ENCODE results near the gene DNAH8. TPM values are rescaled to one million over a fixed set of nuclear protein-coding genes. Genes with fewer than 3 reads are reported as not detected.
"Not testable (repeated sequence)": the region's sequence is repeated elsewhere in the genome, so short reads cannot be mapped to it uniquely, and the experiment has no call there.

Gene DNAH8
- total RNA-seq, 4 donors from 2014 or later = not detected

DNA sequence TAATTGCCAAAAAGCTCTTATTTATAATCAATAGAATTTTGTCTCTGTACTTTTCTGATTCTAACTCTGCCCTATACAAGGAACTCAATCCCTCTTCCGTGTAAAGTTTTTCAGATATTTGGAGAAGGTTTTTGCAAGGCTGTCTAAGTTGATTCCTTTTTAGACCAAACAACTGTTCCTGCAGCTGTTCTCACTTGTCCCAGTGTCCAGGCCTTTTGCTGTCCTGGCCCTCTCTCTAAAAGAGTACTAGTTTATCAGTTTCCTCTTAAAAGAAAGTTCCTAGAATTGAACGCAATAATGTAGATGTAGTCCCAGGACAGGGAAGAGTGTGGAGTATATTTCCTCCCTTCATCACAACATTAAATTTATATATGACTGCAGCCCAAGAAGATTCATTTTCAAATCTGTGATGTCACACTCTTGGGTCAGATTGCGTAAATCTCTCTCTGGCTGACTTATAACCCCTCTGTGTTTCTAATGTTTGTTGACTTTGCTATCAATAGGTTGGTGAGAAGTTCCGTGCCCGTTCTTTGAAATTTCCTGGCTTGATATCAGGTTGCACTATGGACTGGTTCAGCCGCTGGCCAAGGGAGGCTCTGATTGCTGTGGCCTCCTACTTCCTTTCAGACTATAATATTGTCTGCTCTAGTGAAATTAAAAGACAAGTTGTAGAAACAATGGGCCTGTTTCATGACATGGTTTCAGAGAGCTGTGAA lies 194.1 kb downstream of the DNAH8 start:
- no peak for ATAC-seq (ENCODE audit: low FRiP score)
- TF ChIP-seq, protein P1, sequence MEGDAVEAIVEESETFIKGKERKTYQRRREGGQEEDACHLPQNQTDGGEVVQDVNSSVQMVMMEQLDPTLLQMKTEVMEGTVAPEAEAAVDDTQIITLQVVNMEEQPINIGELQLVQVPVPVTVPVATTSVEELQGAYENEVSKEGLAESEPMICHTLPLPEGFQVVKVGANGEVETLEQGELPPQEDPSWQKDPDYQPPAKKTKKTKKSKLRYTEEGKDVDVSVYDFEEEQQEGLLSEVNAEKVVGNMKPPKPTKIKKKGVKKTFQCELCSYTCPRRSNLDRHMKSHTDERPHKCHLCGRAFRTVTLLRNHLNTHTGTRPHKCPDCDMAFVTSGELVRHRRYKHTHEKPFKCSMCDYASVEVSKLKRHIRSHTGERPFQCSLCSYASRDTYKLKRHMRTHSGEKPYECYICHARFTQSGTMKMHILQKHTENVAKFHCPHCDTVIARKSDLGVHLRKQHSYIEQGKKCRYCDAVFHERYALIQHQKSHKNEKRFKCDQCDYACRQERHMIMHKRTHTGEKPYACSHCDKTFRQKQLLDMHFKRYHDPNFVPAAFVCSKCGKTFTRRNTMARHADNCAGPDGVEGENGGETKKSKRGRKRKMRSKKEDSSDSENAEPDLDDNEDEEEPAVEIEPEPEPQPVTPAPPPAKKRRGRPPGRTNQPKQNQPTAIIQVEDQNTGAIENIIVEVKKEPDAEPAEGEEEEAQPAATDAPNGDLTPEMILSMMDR (IDR thresholded peaks at IDR 0.05) = no peak
- no peak for DNase-seq (ENCODE audit: low spot score)

DNA sequence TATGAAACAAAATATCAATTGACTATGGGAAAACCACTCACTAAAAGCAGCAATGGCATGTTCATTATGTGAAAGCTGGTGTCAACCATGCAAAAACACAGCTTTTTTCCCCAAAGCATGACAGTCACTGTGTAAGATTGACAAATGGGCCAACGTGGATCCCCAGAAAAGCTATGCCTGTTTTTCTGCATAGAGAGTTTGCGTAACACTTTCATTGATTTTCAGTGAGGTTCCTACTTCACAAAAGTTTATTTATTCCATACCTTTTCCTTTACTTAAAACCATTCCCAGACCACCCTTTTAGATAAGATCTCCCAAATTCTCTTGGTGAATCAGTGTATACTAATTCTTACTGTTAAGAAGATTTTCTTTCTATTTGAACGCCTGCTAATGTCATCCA lies 195.1 kb downstream of the DNAH8 start:
- TF ChIP-seq, protein P1 (IDR thresholded peaks at IDR 0.05) = no peak
- no peak for ATAC-seq (ENCODE audit: low FRiP score)
- no peak for DNase-seq (ENCODE audit: low spot score)

DNA sequence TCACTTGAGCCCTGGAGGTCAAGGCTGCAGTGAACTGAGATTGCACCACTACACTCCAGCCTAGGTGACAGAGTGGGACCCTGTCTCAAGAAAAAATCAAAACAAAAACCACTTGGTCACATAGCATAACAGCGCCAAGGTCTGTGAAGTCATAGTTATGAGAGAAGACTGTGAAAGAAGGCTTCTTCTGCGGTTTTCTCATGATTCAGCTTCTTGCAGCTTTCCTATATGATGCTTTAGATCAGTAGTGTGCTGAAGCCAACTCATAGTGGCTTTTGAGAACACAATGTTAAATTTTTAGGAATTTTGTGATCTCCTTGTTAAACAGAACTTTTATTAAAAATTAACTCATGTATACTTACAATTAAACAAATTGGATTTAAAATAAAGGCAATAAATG lies 197.3 kb downstream of the DNAH8 start:
- no peak for DNase-seq (ENCODE audit: low spot score)
- no peak for ATAC-seq (ENCODE audit: low FRiP score)
- TF ChIP-seq, protein P1 (IDR thresholded peaks at IDR 0.05) = no peak

DNA sequence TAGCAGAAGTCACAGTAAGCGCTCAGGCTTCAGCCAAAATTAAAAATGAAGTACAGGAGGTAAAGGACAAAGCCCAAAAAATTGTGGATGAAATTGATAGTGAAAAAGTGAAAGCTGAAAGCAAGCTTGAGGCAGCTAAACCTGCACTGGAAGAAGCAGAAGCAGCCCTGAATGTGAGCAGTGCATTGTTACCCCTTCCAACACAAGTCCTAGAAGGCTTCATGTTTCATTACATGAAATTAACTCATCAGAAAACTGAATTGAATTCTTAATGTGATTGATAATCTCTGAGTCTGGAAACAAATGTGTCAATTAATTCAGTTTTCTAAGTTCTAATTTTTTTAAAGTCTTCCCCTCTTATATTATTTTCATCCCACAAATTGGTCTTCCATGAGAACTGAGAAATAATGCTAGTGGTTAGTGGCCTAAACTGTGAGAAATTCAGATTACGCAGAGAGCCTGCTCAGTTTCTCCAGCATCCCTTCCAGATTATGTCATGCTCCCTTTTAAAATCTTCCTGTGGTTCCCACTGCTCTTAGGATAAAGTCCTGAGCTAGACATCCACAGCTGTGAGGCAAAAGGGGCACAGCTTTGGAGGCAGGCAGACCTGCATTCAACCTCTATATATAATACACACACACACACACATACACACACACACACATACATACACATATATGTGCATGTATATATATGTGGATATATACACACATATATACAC lies 200.3 kb downstream of the DNAH8 start:
- ATAC-seq (ENCODE audit: low FRiP score) = no peak
- TF ChIP-seq, protein P1 (IDR thresholded peaks at IDR 0.05) = no peak
- no peak for DNase-seq (ENCODE audit: low spot score)

DNA sequence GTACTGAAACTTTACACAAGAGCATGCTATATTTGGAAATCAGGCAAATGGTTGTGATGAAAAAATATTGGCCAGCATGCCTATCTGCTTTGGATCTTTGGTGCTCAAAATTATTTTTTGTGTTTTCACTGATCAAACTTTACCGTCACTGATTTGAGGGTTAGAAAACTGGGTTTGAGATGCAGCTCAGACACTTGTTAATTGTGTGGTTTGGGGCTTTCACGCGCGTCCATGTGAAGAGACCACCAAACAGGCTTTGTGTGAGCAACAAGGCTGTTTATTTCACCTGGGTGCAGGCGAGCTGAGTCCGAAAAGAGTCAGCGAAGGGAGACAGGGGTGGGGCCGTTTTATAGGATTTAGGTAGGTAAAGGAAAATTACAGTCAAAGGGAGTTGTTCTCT lies 206.4 kb downstream of the DNAH8 start:
- ATAC-seq (ENCODE audit: low FRiP score); DNase-seq (ENCODE audit: low spot score): not testable (repeated sequence)

DNA sequence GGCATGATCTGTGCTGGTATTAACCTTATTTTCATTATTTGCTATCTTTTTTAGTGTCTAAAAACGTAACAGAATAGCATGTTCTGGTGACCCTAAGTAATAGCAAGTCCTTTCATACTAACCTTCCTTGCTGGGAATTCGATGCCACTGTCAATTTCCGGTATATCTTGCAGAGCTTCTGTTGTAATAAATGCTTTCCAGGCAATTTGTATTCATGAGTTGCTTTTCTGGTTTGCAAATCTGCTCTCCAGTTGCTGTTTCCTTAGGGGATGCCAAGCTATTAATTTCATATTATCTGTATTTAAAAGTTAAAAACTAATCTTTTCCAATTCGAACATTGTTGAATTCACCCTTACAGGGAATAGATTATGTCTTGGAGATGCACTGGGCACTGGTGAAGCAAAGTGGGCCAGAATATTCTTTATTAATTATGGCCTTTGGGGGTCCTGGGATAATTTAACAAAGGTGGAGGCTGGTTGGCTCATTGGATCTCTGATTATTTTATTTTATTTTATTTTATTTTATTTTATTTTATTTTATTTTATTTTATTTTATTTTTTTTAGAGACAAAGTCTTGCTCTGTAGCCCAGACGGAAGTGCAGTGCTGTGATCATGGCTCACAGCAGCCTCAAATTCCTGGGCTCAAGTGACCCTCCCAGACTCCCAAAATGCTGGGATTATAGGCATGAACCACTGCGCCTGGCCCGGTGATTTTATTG lies 209.8 kb downstream of the DNAH8 start:
- no peak for ATAC-seq (ENCODE audit: low FRiP score)
- no peak for DNase-seq (ENCODE audit: low spot score)
- TF ChIP-seq, protein P1 (IDR thresholded peaks at IDR 0.05) = no peak

DNA sequence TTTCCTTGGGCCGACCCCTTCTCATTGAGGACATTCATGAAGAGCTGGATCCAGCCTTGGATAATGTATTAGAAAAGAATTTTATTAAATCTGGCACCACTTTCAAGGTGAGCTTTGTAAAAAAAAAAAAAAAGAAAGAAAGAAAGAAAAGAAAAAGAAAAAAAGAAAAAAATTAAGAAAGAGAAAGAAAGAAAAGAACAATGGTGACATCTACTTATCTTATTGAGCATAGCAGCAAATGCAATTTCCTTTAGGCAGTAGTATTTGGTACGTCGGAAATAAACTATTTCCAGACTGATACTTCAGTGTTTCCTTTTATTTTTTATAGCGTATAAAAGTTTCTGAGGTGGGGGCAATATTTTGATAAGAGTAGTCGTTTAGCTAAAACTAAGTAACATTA lies 214.4 kb downstream of the DNAH8 start:
- ATAC-seq (ENCODE audit: low FRiP score) (no peak), DNase-seq (ENCODE audit: low spot score) (no peak)
- TF ChIP-seq, protein P1 (IDR thresholded peaks at IDR 0.05) = no peak

Measured in omental fat pad (tissue), 4 donors.